Measurements from ENCODE around the gene DYDC1.
"Not testable (repeated sequence)": the region's sequence is repeated elsewhere in the genome, so short reads cannot be mapped to it uniquely, and the experiment has no call there.

Gene DYDC1

GRCh38 chr10:80333983-80334382 lies 22.6 kb downstream of the DYDC1 start:
- DNase-seq = no peak

- no peak for DNase-seq
Observed at GRCh38 chr10:80324891-80325364, 31.6 kb downstream of the DYDC1 start.

- no peak for DNase-seq
Observed at GRCh38 chr10:80324086-80324485, 32.5 kb downstream of the DYDC1 start.

- DNase-seq = no peak
Observed at GRCh38 chr10:80323311-80323710, 33.2 kb downstream of the DYDC1 start.

- no peak for DNase-seq
Observed at GRCh38 chr10:80322711-80323110, 33.8 kb downstream of the DYDC1 start.

GRCh38 chr10:80322158-80322557 lies 34.4 kb downstream of the DYDC1 start:
- DNase-seq = no peak

GRCh38 chr10:80321183-80321582 lies 35.4 kb downstream of the DYDC1 start:
- DNase-seq = no peak

GRCh38 chr10:80320377-80320776 lies 36.2 kb downstream of the DYDC1 start:
- DNase-seq = no peak

GRCh38 chr10:80319725-80320290 lies 36.7 kb downstream of the DYDC1 start:
- no peak for DNase-seq

GRCh38 chr10:80319318-80319717 lies 37.2 kb downstream of the DYDC1 start:
- DNase-seq = no peak

- no peak for DNase-seq
Observed at GRCh38 chr10:80318742-80319141, 37.8 kb downstream of the DYDC1 start.

GRCh38 chr10:80315391-80315790 lies 41.2 kb downstream of the DYDC1 start:
- DNase-seq = no peak

- no peak for DNase-seq
Observed at GRCh38 chr10:80313523-80313922, 43.0 kb downstream of the DYDC1 start.

- not testable (repeated sequence) for DNase-seq
Observed at GRCh38 chr10:80305989-80306388, 50.6 kb downstream of the DYDC1 start.

GRCh38 chr10:80296942-80297341 lies 59.6 kb downstream of the DYDC1 start:
- no peak for DNase-seq

GRCh38 chr10:80292607-80293239 lies 63.8 kb downstream of the DYDC1 start:
- DNase-seq = no peak

- DNase-seq = no peak
Observed at GRCh38 chr10:80290474-80291220, 65.9 kb downstream of the DYDC1 start.

GRCh38 chr10:80289451-80290287 lies 66.9 kb downstream of the DYDC1 start, which contains the start of gene MAT1A:
MAT1A (minus strand) TSS chr10:80289658; CDS start chr10:80289423, 235 bp downstream.
- no peak for DNase-seq

- no peak for DNase-seq
Observed at GRCh38 chr10:80288849-80289248, 67.7 kb downstream of the DYDC1 start.

Measured in DMS79 (cell line).